HL-60 (cell line): ENCODE measurements around the gene TBL1XR1.

Experiments used
- DNase-seq, 2 experiments: peaks; one replicate each; pipeline ENCODE4 v3.0.0-alpha.2; 2010 to 2020; ENCODE audit warnings: low read depth in 1 of 2, low spot score in 1 of 2
- H3K27ac ChIP-seq: fragments of 250-450 bp; sonication (Bioruptor Pico); replicated peaks from 2 replicates; pipeline ENCODE4 v1.5.1; 2020; ENCODE audit warnings: mild to moderate bottlenecking, moderate library complexity
- H3K27me3 ChIP-seq: fragments of 250-450 bp; sonication (Bioruptor Pico); 2 replicates; pipeline ENCODE4 v1.5.1; 2021; ENCODE audit warnings: mild to moderate bottlenecking, moderate library complexity; ENCODE audit not compliant: insufficient read depth, poor library complexity, severe bottlenecking
- H3K4me3 ChIP-seq: replicated peaks from 2 replicates; pipeline ENCODE4 v1.5.1; 2011; ENCODE audit warnings: mild to moderate bottlenecking, control low read depth, low read length; ENCODE audit not compliant: insufficient read depth
- GABPA ChIP-seq: IDR thresholded peaks from 2 replicates; pipeline ENCODE4 v1.6.1; 2012; ENCODE audit warnings: low read depth
- POLR2AphosphoS5 ChIP-seq: IDR thresholded peaks from 2 replicates; pipeline ENCODE4 v1.6.1; 2012; ENCODE audit warnings: low read depth
- REST ChIP-seq: IDR thresholded peaks from 2 replicates; pipeline ENCODE4 v1.6.1; 2012; ENCODE audit warnings: low read depth; ENCODE audit not compliant: insufficient replicate concordance
- SPI1 ChIP-seq: IDR thresholded peaks from 2 replicates; pipeline ENCODE4 v1.6.1; 2012; ENCODE audit warnings: low read depth, mild to moderate bottlenecking, borderline replicate concordance
- TF ChIP-seq, protein P1 (sequence below): IDR thresholded peaks from one replicate; pipeline ENCODE4 v1.5.1; 2011; ENCODE audit warnings: low read length, control low read depth, inconsistent platforms; ENCODE audit not compliant: insufficient read depth

TBL1XR1 gene

GRCh38 chr3:177041730-177042551 is 155.3 kb downstream of the TBL1XR1 start:
- Histone ChIP-seq H3K4me3 (no peak overlapping the region), H3K27ac (no peak overlapping the region), H3K27me3 (no peaks in the 10 kb centered on the region)
- TF ChIP-seq, protein P1, sequence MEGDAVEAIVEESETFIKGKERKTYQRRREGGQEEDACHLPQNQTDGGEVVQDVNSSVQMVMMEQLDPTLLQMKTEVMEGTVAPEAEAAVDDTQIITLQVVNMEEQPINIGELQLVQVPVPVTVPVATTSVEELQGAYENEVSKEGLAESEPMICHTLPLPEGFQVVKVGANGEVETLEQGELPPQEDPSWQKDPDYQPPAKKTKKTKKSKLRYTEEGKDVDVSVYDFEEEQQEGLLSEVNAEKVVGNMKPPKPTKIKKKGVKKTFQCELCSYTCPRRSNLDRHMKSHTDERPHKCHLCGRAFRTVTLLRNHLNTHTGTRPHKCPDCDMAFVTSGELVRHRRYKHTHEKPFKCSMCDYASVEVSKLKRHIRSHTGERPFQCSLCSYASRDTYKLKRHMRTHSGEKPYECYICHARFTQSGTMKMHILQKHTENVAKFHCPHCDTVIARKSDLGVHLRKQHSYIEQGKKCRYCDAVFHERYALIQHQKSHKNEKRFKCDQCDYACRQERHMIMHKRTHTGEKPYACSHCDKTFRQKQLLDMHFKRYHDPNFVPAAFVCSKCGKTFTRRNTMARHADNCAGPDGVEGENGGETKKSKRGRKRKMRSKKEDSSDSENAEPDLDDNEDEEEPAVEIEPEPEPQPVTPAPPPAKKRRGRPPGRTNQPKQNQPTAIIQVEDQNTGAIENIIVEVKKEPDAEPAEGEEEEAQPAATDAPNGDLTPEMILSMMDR = no peak
- no peak for TF ChIP-seq POLR2AphosphoS5
- no peak for TF ChIP-seq REST
- TF ChIP-seq SPI1 = no peak
- TF ChIP-seq GABPA = no peak
- no peak for DNase-seq

- H3K27me3 ChIP-seq = no peaks in the 10 kb centered on the region
- TF ChIP-seq SPI1 = no peak
- TF ChIP-seq, protein P1 = no peak
- TF ChIP-seq POLR2AphosphoS5 = no peak
- no peak for TF ChIP-seq GABPA
- TF ChIP-seq REST = no peak
- no peak overlapping the region for H3K27ac ChIP-seq
- DNase-seq = no peak
- no peak overlapping the region for H3K4me3 ChIP-seq
Measured at GRCh38 chr3:177041021-177041729, 156.1 kb downstream of the TBL1XR1 start.

- no peak for DNase-seq
- Histone ChIP-seq H3K27ac (no peak overlapping the region), H3K4me3 (no peak overlapping the region), H3K27me3 (no peaks in the 10 kb centered on the region)
- TF ChIP-seq SPI1 (no peak), GABPA (no peak), REST (no peak), POLR2AphosphoS5 (no peak)
- TF ChIP-seq, protein P1 = no peak
Measured at GRCh38 chr3:177039490-177040274, 157.6 kb downstream of the TBL1XR1 start.
